Adipocyte (in vitro differentiated cells): Measurements from ENCODE around the gene NTN1.

Experiments used
- DNase-seq: peaks from one replicate; pipeline ENCODE4 v3.0.0-alpha.2; 2015; ENCODE audit warnings: low read depth
- H3K27me3 ChIP-seq: replicated peaks from 2 replicates; pipeline ENCODE4 v1.7.0; 2013; ENCODE audit warnings: mild to moderate bottlenecking, low read length, moderate library complexity; ENCODE audit not compliant: control insufficient read depth, insufficient read depth
- H3K36me3 ChIP-seq: 2 replicates; pipeline ENCODE4 v1.7.0; 2013; ENCODE audit warnings: low read length, mild to moderate bottlenecking, moderate library complexity; ENCODE audit not compliant: control insufficient read depth, insufficient read depth, severe bottlenecking
- H3K4me1 ChIP-seq: 2 replicates; pipeline ENCODE4 v1.7.0; 2013; ENCODE audit warnings: mild to moderate bottlenecking, low read length, moderate library complexity; ENCODE audit not compliant: control insufficient read depth, insufficient read depth
- H3K4me3 ChIP-seq: 2 replicates; pipeline ENCODE4 v1.7.0; 2013; ENCODE audit warnings: mild to moderate bottlenecking, low read length, moderate library complexity
- H3K9ac ChIP-seq: 2 replicates; pipeline ENCODE4 v1.7.0; 2013; ENCODE audit warnings: mild to moderate bottlenecking, low read length, moderate library complexity
- H3K9me3 ChIP-seq: 2 replicates; pipeline ENCODE4 v1.7.0; 2013; ENCODE audit warnings: mild to moderate bottlenecking, low read length, moderate library complexity; ENCODE audit not compliant: control insufficient read depth

The NTN1 gene

DNA sequence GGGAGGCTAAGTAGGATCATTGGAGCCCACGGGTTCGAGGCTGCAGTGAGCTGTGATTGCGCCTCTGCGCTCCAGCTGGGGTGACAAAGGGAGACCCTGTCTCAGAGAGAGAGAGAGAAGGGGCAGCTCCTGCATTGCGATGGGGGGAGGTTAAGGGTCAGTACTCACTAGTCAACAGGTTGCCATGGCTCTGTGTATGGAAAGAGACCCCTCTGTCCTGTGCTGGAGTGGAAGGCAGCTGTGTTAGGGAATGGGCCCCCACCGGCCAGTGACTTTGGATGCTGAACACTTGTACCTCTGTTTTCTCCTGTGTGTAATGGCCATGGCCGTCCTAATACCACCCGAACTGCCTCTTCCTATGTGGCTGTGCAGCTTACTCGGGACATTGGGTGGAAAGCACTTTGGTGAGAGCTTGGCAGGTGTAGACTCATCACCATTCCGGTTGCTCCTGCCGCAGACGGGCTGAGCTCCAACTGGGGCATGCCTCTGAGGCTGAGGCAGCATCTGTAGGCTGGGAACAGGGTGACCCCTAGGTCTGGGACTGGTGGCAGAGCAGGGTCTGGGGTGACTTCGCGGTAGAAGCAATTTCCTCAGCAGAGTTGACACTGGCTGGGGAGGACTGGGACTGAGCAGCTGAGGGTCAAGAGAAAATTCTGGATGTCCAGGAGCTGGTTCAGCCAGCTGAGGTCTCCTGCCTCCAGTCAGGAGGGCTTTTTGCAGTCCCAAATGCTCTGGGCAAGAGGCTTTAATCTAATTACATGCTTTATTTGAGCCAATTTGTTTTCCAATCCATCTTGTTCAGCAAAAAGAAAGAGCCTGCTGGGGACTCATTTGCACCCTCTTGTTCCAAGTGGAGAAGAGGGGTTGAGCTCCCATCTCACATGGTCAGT is 184.5 kb downstream of the NTN1 start:
- no peak for DNase-seq
- no peak overlapping the region for H3K4me3 ChIP-seq
- peaks cover 36% of the 10 kb centered on the region for H3K27me3 ChIP-seq
- H3K9ac ChIP-seq = no peak overlapping the region
- peaks cover 7% of the 10 kb centered on the region for H3K4me1 ChIP-seq
- no peaks in the 10 kb centered on the region for H3K9me3 ChIP-seq
- H3K36me3 ChIP-seq = no peaks in the 10 kb centered on the region

DNA sequence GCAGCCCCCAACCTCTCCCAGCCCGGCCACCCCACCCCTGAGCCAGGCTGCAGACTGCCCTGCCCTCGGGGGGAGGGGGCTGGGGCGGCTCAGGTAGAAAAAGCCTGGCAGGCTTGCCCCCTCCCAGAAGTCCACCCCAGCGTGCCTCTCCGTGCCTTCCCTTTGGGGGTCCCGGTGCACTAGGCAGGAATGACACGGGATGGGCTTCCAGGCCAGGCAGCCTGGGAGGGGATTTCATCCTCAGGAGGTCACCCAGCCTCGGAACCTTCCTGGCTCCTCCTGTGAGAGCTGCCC is 185.0 kb downstream of the NTN1 start:
- no peak for DNase-seq
- H3K4me1 ChIP-seq = peaks cover 7% of the 10 kb centered on the region
- no peak overlapping the region for H3K4me3 ChIP-seq
- H3K9me3 ChIP-seq = no peaks in the 10 kb centered on the region
- H3K27me3 ChIP-seq = peaks cover 36% of the 10 kb centered on the region
- H3K9ac ChIP-seq = no peak overlapping the region
- H3K36me3 ChIP-seq = no peaks in the 10 kb centered on the region

DNA sequence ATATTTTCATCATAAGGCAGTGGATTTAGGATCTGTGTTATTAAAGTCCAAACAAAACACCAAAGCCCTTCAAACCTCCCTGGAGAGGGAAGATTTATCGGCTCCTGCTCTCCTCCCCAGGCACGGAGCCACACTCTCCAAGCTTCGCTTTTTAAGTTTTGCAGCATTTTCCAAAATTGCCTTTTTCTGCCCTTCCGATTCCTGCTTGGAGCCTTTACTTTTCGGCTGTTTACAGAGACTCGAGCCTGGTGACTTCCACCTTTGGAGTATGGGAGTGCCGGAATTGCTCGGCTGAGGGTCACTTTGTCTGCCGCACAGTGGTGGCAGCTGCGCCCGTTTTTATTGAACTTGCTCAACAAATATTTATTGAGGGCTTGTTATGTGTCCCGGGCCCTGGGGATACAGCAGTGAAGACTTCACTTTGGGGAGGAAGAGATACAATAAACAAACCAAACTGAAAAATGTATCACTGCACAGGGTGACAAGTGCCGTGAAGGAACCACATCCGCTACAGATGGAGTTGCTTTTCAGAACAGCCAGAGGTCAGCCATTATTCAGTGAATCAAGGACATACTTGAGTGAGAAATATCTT is 185.5 kb downstream of the NTN1 start:
- DNase-seq = no peak
- Histone ChIP-seq H3K36me3 (no peaks in the 10 kb centered on the region), H3K9ac (no peak overlapping the region), H3K4me1 (peaks cover 7% of the 10 kb centered on the region), H3K9me3 (no peaks in the 10 kb centered on the region), H3K4me3 (no peak overlapping the region), H3K27me3 (peaks cover 39% of the 10 kb centered on the region)

DNA sequence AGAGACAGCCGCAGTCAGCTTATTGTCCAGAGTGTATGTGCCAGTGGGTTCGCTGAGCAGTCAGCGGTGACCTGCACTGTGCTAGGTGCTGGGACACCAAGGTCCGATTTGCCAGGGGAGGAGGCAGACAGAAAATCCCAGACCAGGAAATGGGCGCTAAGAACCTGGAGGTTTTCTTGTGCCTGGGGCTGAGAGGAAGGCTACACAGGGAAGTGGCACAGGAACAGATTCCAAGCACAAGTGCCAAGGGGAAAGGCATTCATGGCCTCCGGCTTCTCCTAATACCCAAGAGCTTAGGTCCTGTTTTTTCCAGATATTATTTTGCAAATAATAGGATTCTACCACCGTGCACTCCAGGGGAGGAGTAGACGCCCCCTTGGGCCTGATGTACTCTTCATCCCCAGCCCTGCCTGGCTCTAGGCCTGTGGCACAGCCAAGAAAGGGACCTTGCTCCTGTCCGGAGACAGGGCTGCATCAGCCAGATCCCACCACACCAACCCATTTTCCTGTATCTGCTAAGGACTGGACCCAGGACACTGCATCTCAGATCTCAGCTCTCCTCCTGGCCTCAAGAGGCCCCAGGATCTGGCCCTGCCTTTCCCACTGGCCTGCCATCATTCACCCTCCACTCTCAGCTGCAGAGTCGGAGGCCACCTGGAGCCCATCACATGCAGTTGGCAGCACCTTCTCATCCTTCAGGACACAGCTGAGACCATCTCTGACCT is 187.2 kb downstream of the NTN1 start:
- DNase-seq = no peak
- Histone ChIP-seq H3K4me3 (no peak overlapping the region), H3K27me3 (peaks cover 53% of the 10 kb centered on the region), H3K9ac (no peak overlapping the region), H3K4me1 (peaks cover 7% of the 10 kb centered on the region), H3K9me3 (no peaks in the 10 kb centered on the region), H3K36me3 (no peaks in the 10 kb centered on the region)

DNA sequence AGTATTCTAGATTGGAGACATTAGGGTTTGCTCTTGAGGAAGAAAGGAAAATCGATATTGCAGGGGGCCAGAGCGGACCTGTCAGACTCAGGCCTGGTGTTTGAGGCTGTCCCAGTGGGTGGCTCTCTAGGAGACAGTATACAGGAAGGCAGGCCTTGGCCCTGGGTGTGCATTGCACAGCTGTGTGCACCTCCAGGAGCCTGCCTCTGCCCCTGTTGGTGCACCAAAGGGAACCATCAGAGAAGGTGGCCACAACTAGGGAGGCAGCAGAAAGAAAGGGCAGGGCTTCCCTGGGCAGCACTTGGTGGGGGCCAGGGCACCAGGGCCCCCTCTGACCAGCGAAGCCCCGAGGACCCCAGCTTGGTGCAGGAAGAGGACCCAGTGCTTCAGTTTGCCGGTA is 188.0 kb downstream of the NTN1 start:
- no peak for DNase-seq
- Histone ChIP-seq H3K4me1 (peaks cover 7% of the 10 kb centered on the region), H3K36me3 (no peaks in the 10 kb centered on the region), H3K9me3 (no peaks in the 10 kb centered on the region), H3K4me3 (no peak overlapping the region), H3K27me3 (peaks cover 55% of the 10 kb centered on the region), H3K9ac (no peak overlapping the region)

DNA sequence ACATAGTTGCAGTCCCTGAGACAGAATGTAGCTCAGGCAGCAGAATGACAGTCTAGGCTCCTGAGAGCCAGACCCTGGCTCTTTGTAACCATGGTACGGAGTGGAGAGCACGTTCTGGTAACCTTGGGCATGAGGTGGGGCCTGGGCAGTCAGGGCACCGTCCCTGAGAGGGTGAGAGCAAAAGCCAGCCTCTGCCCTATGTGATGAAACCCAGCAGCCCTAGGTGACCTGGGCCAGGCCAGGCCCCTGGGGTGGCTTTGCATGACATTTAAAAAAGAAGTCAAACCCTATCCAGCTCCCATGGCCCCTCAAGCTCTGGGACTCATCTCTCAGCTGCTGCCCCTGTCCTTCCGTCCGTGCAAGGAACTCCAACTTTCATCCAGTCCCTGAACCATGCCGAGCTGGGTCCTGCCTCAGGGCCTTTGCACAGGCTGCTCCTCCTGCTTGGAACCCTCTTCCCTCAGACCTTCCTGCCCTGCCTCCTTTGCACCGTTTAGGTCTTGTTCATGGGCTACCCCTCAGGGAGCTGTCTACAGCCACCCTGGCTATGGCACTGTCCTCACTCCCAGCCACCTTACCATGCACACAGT is 188.6 kb downstream of the NTN1 start:
- Histone ChIP-seq H3K9me3 (no peaks in the 10 kb centered on the region), H3K27me3 (peaks cover 52% of the 10 kb centered on the region)
- DNase-seq = no peak

DNA sequence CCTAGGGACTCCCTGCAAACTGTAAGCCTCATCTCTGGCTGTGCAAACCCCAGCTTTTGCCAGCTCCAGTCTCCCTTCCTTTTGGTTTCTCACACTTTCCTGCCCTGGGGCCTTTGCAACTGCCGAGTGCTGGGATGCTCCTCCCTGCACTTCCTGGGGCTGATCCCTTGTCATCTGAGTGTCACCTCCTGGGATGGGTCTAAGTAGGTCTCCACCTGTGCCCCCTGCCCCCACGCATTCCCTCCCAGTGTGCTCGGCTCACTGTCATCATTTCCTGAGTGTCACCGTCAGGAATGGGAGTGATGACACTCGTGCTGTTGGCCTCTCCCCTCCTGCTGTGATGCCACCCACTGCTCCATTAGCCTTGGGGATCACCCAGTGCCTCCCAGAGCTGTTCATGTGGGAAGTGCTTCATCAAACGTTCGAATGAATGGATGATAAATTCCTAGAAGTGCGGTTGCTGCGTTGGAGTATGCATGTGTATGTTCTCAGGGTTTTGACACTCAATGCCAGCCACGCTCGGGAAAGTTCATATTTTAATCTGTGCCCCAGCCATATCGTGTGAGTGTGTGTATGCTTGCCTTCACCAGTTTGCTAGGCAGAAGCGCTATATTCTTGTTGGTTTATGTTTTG is 189.9 kb downstream of the NTN1 start:
- H3K27me3 ChIP-seq = peaks cover 39% of the 10 kb centered on the region
- no peak overlapping the region for H3K9ac ChIP-seq
- H3K4me3 ChIP-seq = no peak overlapping the region
- H3K9me3 ChIP-seq = peaks cover 11% of the 10 kb centered on the region
- DNase-seq = no peak
- H3K36me3 ChIP-seq = no peaks in the 10 kb centered on the region
- peaks cover 7% of the 10 kb centered on the region for H3K4me1 ChIP-seq

More for the DNA sequence above, 188.6 kb downstream of the NTN1 start:
- Histone ChIP-seq H3K4me3 (no peak overlapping the region), H3K4me1 (peaks cover 7% of the 10 kb centered on the region), H3K36me3 (no peaks in the 10 kb centered on the region), H3K9ac (no peak overlapping the region)

DNA sequence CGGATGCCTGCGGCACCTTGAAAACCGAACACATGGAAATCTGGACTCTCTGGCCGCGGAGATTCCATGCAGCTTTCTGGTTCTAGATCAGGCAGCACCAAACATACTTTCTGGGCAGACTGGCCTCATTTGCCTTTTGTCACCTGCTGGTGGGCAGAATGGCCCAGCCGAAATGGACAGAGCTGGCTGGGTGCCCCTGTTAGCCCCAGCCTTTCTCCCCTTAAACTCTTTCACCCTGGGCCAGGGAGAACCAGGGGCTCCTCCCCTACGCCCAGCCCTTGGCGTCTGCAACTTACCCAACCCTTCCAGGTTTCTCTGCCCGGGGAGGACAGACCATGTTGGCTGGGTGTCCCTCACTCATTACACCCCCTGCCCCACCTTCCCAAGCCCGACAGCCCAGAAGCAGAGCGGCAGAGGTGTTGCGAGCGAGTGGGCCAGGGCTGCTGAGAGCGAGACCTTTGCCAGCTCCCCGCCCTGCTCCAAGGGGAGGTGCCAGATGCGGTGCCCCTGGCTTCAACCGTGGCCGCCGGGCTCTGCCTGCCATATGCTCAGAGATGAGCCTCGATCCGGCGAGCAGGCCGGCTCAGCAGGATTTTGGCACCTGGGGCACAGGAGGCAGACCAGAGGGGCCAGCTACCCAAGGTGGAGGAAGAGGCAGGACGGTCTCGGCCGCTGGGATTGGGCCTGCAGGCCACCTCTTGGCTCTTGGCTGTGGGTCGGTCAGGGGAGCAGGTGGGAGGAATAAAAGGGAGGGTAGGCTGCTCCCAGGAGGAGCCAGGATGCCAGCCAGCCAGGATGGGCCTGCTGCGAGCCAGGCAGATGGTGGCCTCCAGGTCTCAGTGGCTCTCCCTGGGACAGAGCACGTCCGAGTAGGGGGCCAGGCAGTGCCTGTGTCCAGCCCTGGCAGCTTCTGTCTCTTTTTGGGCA is 191.3 kb downstream of the NTN1 start:
- Histone ChIP-seq H3K9ac (no peak overlapping the region), H3K36me3 (no peaks in the 10 kb centered on the region), H3K4me1 (peaks cover 9% of the 10 kb centered on the region), H3K27me3 (peaks cover 35% of the 10 kb centered on the region), H3K4me3 (no peak overlapping the region), H3K9me3 (peaks cover 11% of the 10 kb centered on the region)
- no peak for DNase-seq

DNA sequence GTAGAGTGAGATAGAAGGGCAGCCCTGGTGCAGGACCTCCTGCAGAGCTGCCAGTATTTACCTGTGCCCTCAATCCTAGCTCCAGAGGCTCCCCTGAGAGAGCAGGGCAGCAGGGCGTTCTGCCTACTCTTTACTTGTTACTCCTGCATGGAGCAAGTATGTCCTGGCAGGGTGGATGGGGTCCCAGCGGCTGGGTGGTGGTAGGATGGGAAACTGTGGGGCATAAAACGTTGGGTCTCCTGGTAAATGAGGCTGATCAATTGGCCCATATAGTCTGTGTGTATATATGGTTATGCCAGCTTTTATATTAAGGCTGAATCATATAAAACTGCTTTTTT is 192.0 kb downstream of the NTN1 start:
- H3K36me3 ChIP-seq = no peaks in the 10 kb centered on the region
- H3K9me3 ChIP-seq = peaks cover 11% of the 10 kb centered on the region
- DNase-seq = no peak
- H3K4me3 ChIP-seq = no peak overlapping the region
- peaks cover 34% of the 10 kb centered on the region for H3K27me3 ChIP-seq
- no peak overlapping the region for H3K9ac ChIP-seq
- peaks cover 15% of the 10 kb centered on the region for H3K4me1 ChIP-seq

DNA sequence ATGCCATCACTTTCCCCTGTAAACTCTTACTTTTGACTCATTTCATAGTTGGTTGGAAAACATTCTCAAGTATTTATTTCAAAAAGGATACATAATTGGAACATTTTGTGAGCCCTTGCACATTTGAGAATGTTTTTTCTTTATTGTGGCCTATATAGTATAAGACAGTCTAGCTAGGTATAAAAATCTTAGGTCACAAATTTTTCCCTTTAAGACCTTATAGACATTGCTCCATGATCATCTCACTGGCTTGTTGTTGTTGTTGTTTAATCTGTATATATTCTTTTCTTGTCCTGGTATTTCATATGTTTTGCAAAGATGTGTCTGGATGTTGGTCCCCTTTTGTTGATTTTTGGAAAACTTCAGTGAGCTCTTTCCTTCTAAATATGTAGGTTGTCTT is 194.2 kb downstream of the NTN1 start:
- no peak for DNase-seq
- no peak overlapping the region for H3K4me3 ChIP-seq
- H3K36me3 ChIP-seq = no peaks in the 10 kb centered on the region
- no peak overlapping the region for H3K9ac ChIP-seq
- peaks cover 19% of the 10 kb centered on the region for H3K27me3 ChIP-seq
- H3K9me3 ChIP-seq = peaks cover 11% of the 10 kb centered on the region
- peaks cover 17% of the 10 kb centered on the region for H3K4me1 ChIP-seq
